Hematopoietic multipotent progenitor cell treated with erythropoietin and hydrocortisone succinate and interleukin-3 and kit ligand, for 6 days (in vitro differentiated cells): Measurements from ENCODE around the gene GSTCD.

ENCODE experiments used
- DNase-seq: peaks from one replicate; pipeline ENCODE4 v3.0.0-alpha.2; 2015

The GSTCD gene

GRCh38 chr4:105894660-105895582 is 186.3 kb downstream of the GSTCD start, which contains the start of gene NPNT:
TSS of gene NPNT (plus strand) at chr4:105895471. CDS start at chr4:105895653, 182 bp downstream.
- DNase-seq = no peak

- no peak for DNase-seq
Measured at GRCh38 chr4:105895583-105896460, 187.2 kb downstream of the GSTCD start.

- no peak for DNase-seq
Measured at GRCh38 chr4:105896461-105896942, 187.9 kb downstream of the GSTCD start.
